GM12891 (cell line): ENCODE measurements around the gene RNLS.
A peak's percentile ranks its signal among the peaks of the same experiment; 100 is the strongest.

Source experiments
- DNase-seq: peaks from one replicate; pipeline ENCODE4 v3.0.0; 2011; ENCODE audit warnings: low spot score; ENCODE audit not compliant: insufficient read length
- FAIRE-seq: peaks from 2 replicates; lab custom pipeline; 2011; peaks lifted over from hg19 to GRCh38; lab: Jason Lieb, UNC
- PAX5 ChIP-seq: IDR thresholded peaks from 2 replicates; pipeline ENCODE4 v1.6.1; 2011; ENCODE audit warnings: low read length, moderate library complexity, mild to moderate bottlenecking; ENCODE audit not compliant: insufficient read depth, severe bottlenecking
- POLR2A ChIP-seq: IDR thresholded peaks from 2 replicates; pipeline ENCODE4 v1.6.1; 2011; ENCODE audit warnings: low read depth, low read length, control low read depth
- POLR2AphosphoS5 ChIP-seq: IDR thresholded peaks from 2 replicates; pipeline ENCODE4 v1.6.1; 2011; ENCODE audit warnings: low read depth, low read length, control low read depth
- POU2F2 ChIP-seq: IDR thresholded peaks from 2 replicates; pipeline ENCODE4 v1.6.1; 2011; ENCODE audit warnings: low read depth, mild to moderate bottlenecking, control low read depth, low read length, moderate library complexity
- SPI1 ChIP-seq: IDR thresholded peaks from 2 replicates; pipeline ENCODE4 v1.6.1; 2011; ENCODE audit warnings: low read depth, low read length, control low read depth
- TAF1 ChIP-seq: IDR thresholded peaks from 2 replicates; pipeline ENCODE4 v1.6.1; 2011; ENCODE audit warnings: low read depth, low read length, control low read depth

RNLS gene

DNA sequence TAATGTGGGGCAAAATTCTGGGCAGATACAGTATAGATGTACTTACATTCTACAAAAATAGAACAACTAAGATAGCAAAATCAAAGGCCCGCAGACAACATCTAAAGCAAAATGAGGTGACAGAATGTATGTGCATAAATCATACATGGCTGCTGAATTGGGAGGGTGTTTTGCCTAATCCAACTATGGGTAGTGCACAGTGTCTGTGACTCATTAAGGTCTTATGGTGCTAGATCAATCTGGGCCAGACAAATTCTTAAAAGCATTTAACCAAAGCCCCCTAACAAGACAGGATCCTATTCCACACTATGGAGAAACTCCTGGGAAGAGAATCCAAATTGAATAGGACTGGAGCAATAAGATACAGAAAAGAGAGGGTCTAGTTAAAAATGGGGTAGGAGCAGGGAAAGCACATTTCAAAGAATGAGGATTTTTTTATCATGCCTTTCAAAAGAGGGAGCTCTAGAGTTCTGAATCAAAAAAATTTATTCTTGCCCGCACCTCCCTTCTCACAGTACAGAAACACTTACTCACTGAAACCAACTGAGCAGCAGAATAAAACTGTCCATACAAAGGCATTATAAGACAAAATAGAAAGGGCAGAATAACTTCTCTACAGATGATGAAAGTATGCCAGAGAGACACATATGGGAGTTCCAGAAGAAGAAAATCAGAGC, 181.3 kb downstream of the RNLS start:
- TF ChIP-seq PAX5 = no peak
- no peak for TF ChIP-seq POLR2AphosphoS5
- no peak for TF ChIP-seq SPI1
- TF ChIP-seq TAF1 = no peak
- TF ChIP-seq POLR2A = no peak
- no peak for TF ChIP-seq POU2F2
- DNase-seq (no peak), FAIRE-seq (peak; percentile 13)

DNA sequence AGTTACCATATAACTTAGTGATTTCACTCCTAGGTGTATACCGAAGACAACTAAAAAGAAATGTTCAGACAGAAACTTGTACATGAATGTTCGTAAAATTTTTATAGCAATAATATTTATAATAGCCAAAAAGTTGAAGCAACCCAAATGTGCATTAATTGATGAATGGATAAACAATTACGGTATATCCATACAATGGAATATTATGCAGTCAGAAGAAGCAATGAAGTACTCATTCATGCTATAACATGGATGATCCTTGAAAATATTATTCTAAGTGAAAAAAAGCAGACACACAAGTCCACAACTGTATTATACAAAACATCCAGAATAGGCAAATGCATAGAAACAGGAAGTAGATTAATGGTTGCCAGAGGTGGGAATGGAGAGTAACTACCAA, 183.9 kb downstream of the RNLS start:
- FAIRE-seq = peak; percentile 23
- TF ChIP-seq POU2F2 = no peak
- TF ChIP-seq TAF1 = no peak
- TF ChIP-seq POLR2A = no peak
- TF ChIP-seq PAX5 = no peak
- TF ChIP-seq POLR2AphosphoS5 = no peak
- no peak for TF ChIP-seq SPI1
- no peak for DNase-seq

DNA sequence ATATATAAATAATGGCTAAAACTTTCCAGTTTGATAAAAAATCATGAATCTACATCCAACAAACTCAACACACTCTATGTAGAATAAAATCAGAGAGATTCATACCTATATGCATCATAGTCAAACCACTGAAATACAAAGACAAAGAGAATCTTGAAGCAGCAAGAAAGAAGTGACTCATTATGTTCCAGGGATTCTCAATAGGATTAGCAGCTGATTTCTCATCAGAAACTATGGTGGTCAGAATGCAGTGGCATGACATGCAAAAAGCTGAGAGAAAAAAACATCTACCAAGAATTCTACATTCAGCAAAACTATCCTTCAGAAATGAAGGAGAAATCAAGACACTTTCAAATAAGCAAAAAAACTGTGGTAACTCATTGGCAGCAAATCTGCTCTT, 187.4 kb downstream of the RNLS start:
- DNase-seq = no peak
- no peak for TF ChIP-seq PAX5
- no peak for TF ChIP-seq POU2F2
- TF ChIP-seq TAF1 = no peak
- no peak for TF ChIP-seq POLR2A
- TF ChIP-seq SPI1 = no peak
- no peak for TF ChIP-seq POLR2AphosphoS5
- FAIRE-seq = no peak

DNA sequence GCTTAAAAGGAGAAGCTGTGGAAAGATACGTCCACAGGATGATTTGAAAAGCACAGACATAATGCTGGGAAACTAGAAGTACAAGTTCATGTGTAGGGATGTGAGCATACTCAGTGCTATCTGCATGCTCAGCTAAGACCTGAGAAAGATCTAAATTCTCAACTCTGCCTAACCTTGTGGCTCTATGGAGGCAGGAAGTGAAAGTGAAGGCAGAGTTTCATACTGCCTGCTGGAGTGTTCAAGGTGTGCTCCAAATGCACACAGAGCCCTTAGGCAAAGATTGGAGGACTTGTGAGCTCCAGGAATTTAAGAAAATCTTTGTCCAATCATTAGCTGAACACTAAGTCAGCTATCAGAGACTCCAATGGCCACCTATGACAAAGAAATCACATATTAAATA, 190.9 kb downstream of the RNLS start:
- FAIRE-seq (peak; percentile 99), DNase-seq (no peak)
- no peak for TF ChIP-seq PAX5
- peak; percentile 99 for TF ChIP-seq SPI1
- TF ChIP-seq TAF1 = peak; percentile 42; the same call in 1 of the 2 replicates
- no peak for TF ChIP-seq POLR2A
- TF ChIP-seq POLR2AphosphoS5 = peak; percentile 59
- 0 out of 2 replicates have a peak, but pooled peaks have one; percentile 29 for TF ChIP-seq POU2F2

DNA sequence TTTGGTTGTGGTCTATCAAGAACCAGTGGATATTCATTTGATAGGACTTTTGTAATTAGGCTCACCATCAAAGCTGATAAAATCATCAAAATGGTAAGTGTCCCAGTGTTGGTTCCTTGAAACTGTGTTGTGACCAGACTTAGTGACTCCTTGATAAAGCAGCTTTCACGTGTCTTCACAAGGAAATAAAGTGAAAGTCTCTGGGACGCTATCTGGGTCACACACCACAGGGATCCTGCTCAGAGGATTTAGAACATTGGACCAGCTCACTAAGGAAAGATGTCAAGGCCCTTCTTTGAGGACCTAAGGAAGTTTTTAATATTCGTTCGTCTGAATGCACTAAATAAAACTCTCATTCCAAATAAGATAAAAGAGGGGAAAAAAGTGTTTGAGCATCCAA, 193.1 kb downstream of the RNLS start:
- no peak for DNase-seq
- no peak for FAIRE-seq
- no peak for TF ChIP-seq POLR2A
- TF ChIP-seq POLR2AphosphoS5 = no peak
- TF ChIP-seq TAF1 = no peak
- TF ChIP-seq POU2F2 = no peak
- no peak for TF ChIP-seq PAX5
- TF ChIP-seq SPI1 = no peak

DNA sequence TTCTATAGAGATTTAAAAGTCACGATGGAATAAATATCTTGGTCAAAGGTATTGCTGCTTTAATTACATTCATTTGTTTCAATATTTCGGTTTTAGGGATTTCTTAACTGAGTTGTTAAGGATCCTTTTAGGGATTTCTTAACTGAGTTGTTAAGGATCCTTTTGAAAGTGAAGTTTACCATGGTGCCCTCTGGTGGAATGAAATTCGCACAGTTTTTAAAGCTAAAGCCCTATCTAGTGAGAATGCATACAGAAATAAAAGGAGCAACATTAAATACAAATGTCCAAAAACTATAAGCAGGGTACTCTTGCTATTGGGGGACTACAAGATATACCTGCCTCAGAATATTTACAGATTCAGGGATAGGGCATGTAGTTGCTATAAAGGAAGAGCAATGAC, 193.7 kb downstream of the RNLS start:
- TF ChIP-seq POU2F2 = no peak
- TF ChIP-seq POLR2A = no peak
- TF ChIP-seq TAF1 = no peak
- no peak for TF ChIP-seq SPI1
- DNase-seq = no peak
- FAIRE-seq = peak; percentile 76

DNA sequence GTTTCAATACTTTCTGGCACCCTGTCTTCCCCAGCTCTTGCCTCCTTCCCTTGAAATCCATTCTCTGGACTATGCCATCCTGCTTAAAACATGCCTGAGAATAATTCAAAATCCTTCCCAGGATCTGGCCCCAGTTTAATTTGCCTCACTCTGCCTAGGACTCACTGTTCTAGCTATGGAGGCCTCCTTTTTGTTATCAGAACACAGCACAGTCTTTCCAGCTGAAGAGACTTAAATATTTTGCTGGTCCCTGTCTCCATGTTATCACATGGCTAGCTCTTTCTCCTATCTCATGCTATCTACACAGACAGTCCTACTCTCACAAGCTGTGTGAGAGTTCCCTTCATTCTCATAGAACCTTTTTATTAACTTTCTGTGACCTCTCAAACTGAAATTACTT, 194.8 kb downstream of the RNLS start:
- TF ChIP-seq POLR2A = peak; percentile 13; the same call in 1 of the 2 replicates
- TF ChIP-seq TAF1 = no peak
- TF ChIP-seq PAX5 = no peak

DNA sequence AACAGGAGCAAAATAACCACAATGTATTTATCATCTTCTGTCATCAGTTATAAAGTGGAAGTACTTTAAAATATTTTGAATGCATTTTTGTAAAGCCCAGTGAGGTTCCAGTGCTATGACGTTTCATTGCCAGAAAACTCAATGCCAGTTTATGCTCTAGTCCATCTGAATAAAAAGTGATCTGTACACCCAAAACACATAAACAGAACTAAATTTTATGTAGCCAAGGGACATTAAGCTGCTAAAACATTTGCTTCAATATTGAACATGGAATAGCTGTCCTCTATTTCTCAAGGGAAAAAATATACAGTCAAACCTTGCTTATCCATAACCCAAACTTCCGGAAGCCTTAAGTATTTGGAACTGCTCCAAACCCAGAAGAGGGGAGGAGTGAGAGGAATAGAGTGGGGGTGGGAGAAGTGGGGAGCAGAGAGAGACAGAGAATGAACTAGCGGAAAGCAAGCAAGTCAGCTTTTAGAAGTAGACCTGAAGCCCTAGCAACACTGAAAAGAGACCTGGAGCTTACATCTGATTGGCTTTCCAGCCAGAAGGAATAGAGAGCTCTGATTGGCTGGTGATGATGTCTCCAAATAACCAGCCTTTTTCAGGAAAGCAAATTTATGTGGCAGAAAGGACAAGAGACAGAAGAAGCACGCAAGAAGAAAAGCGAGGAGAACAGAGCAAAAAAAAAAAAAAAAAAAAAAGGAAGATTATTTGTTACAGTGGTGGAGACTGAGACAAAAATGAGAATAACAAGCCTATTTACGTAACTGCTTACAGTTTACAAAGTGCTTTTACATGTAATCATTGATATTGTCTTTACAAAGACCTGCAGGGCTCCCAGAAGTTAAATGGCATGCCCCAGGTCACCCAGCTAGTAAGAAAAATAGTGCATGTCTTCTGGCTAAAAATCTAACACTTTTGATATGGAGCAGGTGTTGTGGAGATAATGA, 196.0 kb downstream of the RNLS start:
- TF ChIP-seq TAF1 (no peak), POLR2AphosphoS5 (0 out of 2 replicates have a peak, but pooled peaks have one; percentile 1), POU2F2 (no peak), PAX5 (no peak), POLR2A (peak; percentile 43; the same call in 1 of the 2 replicates), SPI1 (no peak)
- no peak for DNase-seq
- no peak for FAIRE-seq

More for the DNA sequence above, 194.8 kb downstream of the RNLS start:
- no peak for FAIRE-seq
- DNase-seq = no peak

DNA sequence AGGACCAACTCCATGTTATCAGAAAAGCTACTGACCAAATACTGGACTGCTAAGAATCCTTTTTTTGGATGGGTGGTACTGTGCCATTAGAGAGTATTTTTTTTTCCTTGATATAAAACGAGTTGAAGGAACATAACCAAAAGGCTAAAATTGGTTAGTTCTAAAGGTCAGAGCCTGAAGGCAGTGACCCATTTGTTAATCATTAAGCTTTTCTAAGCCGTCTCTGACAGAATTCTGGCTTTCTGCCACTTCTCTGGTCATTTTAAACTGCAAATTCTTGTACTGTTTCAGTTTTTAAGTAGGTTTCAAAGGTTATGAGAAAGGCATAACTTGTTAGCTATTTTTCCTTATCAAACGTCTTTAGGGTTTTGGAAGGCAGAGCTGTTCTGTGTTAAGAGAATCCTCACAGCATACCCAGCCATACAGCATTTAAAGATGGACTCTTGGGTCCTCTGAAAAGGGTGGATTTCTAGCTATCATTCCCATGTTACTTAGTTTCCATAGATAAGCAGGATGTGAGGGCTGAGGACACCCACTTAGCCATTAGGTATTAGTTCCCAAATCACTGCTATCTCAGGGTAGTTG, 196.8 kb downstream of the RNLS start:
- FAIRE-seq = no peak
- DNase-seq = no peak

More for the DNA sequence above, 196.8 kb downstream of the RNLS start:
- TF ChIP-seq SPI1 (no peak), POU2F2 (no peak), TAF1 (no peak), POLR2AphosphoS5 (no peak), POLR2A (no peak), PAX5 (no peak)
